ENCODE measurements around the gene FAM53A.
"Not testable (repeated sequence)": the region's sequence is repeated elsewhere in the genome, so short reads cannot be mapped to it uniquely, and the experiment has no call there.

The FAM53A gene

GRCh38 chr4:1615786-1616556 is 68.1 kb downstream of the FAM53A start:
- DNase-seq: no peak
- no peak for TF ChIP-seq POLR2A (IDR thresholded peaks at IDR 0.05; ENCODE audit: low read length)
- TF ChIP-seq GATA1 (IDR thresholded peaks at IDR 0.05; ENCODE audit: low read depth, low read length): no peak

DNA sequence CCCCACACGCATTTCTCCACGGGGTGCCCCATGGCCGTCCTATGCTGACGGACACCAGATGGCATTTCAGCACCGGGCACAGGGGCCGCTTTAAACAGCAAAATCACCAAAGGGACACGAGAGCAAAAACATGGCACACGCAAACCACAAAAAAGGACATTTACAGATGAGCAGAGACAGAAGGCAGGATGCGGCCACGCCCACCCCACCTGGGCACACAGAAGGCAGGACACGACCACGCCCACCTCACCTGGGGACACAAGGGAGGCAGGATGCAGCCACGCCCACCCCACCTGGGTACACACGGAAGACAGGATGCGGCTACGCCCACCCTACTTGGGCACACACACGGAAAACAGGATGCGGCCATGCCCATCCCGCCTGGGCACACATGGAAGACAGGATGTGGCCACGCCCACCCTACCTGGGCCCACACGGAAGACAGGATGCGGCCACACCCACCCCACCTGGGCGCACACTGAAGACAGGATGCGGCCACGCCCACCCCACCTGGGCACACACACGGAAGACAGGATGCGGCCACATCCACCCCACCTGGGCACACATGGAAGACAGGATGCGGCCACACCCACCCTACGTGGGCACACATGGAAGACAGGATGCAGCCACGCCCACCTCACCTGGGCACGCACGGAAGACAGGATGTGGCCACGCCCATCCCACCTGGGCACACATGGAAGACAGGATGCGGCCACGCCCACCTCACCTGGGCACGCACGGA is 69.1 kb downstream of the FAM53A start:
- no peak for DNase-seq
- TF ChIP-seq GATA1 (IDR thresholded peaks at IDR 0.05; ENCODE audit: low read depth, low read length): no peak
- no peak for TF ChIP-seq POLR2A (IDR thresholded peaks at IDR 0.05; ENCODE audit: low read length)

GRCh38 chr4:1614502-1614853 is 69.6 kb downstream of the FAM53A start:
- no peak for DNase-seq
- TF ChIP-seq GATA1 (IDR thresholded peaks at IDR 0.05; ENCODE audit: low read depth, low read length) (no peak), POLR2A (IDR thresholded peaks at IDR 0.05; ENCODE audit: low read length) (no peak)

- DNase-seq: no peak
- TF ChIP-seq GATA1 (IDR thresholded peaks at IDR 0.05; ENCODE audit: low read depth, low read length) (no peak), POLR2A (IDR thresholded peaks at IDR 0.05; ENCODE audit: low read length) (no peak)
Observed at GRCh38 chr4:1614049-1614448, 70.1 kb downstream of the FAM53A start.

GRCh38 chr4:1613099-1613495 is 71.0 kb downstream of the FAM53A start:
- TF ChIP-seq POLR2A (IDR thresholded peaks at IDR 0.05; ENCODE audit: low read length) (no peak), GATA1 (IDR thresholded peaks at IDR 0.05; ENCODE audit: low read depth, low read length) (no peak)
- no peak for DNase-seq

DNA sequence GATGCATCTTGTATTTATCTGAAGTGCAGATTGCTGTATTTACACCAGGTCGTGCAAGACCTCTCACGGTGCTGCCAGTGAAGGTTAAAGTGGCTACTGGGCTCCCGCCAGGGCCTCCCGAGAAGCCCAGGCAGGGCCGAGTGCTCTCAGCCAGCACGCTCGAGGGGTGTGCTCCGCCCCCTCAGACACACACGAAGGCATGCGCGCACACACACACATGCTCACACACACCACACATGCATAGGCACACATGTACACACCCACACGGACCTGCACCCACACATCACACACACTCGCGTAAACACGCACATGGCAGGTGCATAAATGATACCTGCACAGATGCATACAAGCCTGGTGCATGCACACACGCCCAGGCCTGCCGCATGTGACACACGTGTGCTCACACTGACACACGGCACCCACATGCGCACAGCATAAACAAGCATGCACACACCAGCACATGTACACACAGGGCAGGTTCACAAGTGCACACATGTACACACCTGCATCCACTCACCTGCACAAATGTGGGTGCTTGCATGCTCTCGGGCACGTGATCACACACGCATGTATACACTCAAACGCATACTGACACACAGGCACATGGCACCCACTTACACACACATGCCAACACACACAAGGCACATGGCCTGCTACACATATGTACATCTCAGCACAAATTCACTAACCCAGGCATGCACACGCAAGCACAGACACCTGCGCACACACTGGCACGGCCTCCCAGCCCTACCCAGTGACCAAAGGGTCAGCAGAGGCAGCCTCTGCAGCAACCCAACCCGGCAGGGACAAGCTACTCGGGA is 71.6 kb downstream of the FAM53A start:
- TF ChIP-seq GATA1 (IDR thresholded peaks at IDR 0.05; ENCODE audit: low read depth, low read length) (no peak), POLR2A (IDR thresholded peaks at IDR 0.05; ENCODE audit: low read length) (no peak)
- DNase-seq: no peak

GRCh38 chr4:1611501-1611870 is 72.6 kb downstream of the FAM53A start:
- DNase-seq: no peak
- TF ChIP-seq GATA1 (IDR thresholded peaks at IDR 0.05; ENCODE audit: low read depth, low read length): no peak

GRCh38 chr4:1610791-1611500 is 73.2 kb downstream of the FAM53A start:
- TF ChIP-seq GATA1 (IDR thresholded peaks at IDR 0.05; ENCODE audit: low read depth, low read length) (no peak), POLR2A (IDR thresholded peaks at IDR 0.05; ENCODE audit: low read length) (no peak)
- DNase-seq: no peak

DNA sequence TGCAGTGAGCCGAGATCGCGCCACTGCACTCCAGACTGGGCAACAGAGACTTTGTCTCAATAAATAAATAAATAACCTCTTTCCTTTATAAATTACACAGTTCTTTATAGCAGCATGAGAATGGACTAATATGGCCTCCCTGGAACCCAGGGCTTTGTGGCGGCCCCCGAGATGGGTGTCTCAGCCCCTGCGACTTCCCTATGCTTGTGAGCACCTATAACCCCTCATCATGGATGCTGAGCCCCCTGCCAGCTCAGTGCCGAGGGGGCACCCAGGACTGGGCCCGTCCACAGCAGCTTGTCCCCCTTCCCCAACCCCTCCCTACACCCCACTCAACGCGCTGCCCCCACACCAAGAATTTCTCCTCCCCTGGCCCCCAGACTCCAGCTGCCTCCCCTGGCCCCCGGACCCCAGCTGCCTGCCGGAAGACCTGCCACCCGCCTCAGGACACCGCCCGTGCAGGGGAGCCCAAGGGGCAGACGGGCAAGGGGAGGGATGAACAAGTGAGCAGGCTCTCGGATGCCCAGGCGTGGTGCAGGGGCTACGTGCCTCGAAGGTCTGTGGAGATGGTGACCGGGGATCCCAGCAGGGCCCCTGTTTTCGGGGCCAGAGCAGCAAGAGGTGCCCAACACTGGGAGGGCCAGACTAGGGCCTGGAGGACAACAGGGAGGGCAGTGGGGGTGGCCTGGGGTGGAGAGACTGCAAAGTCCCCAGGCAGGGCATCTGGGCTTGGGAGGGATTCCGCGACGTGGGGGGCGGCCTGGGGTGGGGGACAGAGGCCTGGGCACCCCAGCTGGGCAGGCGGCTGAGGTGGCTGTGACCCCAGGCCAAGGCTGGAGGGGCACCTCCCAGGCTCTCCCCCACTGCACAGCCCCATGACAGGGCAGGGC is 74.0 kb downstream of the FAM53A start:
- no peak for DNase-seq

GRCh38 chr4:1608821-1609500 is 75.2 kb downstream of the FAM53A start:
- DNase-seq: no peak

More for the DNA sequence above, 74.0 kb downstream of the FAM53A start:
- TF ChIP-seq POLR2A (IDR thresholded peaks at IDR 0.05; ENCODE audit: low read length) (no peak), GATA1 (IDR thresholded peaks at IDR 0.05; ENCODE audit: low read depth, low read length) (no peak)

GRCh38 chr4:1608196-1608820 is 75.8 kb downstream of the FAM53A start:
- no peak for TF ChIP-seq POLR2A (IDR thresholded peaks at IDR 0.05; ENCODE audit: low read length)
- TF ChIP-seq GATA1 (IDR thresholded peaks at IDR 0.05; ENCODE audit: low read depth, low read length): no peak
- no peak for DNase-seq

More at GRCh38 chr4:1608821-1609500, 75.2 kb downstream of the FAM53A start:
- no peak for TF ChIP-seq GATA1 (IDR thresholded peaks at IDR 0.05; ENCODE audit: low read depth, low read length)
- no peak for TF ChIP-seq POLR2A (IDR thresholded peaks at IDR 0.05; ENCODE audit: low read length)

DNA sequence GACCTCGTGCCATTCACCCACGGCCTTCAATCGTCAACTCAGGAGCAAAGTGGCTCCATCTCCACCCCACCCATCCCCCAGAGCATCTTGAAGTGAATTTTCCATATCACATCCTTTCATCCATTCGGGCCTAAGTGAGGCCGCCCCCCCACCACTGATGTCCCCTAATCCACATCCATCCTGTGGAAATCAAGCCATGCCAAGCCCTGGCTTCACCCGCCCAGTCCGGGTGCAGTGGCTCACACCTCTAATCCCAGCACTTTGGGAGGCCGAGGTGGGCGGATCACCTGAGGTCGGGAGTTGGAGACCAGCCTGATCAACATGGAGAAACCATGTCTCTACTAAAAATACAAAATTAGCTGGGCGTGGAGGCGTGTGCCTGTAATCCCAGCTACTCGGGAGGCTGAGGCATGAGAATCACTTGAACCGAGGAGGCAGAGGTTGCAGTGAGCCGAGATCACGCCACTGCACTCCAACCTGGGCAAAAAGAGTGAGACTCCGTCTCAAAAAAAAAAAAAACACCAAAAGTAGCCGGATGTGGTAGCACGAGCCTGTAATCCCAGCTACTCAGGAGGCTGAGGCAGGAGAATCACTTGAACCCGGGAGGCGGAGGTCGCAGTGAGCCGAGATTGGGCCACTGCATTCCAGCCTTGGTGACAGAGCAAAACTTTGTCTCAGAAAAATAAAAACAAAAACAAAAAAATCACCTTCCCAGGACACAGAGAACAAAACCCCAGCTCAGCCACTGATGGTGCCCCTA is 76.5 kb downstream of the FAM53A start:
- not testable (repeated sequence) for DNase-seq

All from erythroblast (primary cell).